8988T (cell line): Measurements from ENCODE around the gene NNT.
"Not testable (repeated sequence)": the region's sequence is repeated elsewhere in the genome, so short reads cannot be mapped to it uniquely, and the experiment has no call there.

Experiments used
- DNase-seq: peaks from one replicate; pipeline ENCODE4 v3.0.0; 2011

Gene NNT

DNA sequence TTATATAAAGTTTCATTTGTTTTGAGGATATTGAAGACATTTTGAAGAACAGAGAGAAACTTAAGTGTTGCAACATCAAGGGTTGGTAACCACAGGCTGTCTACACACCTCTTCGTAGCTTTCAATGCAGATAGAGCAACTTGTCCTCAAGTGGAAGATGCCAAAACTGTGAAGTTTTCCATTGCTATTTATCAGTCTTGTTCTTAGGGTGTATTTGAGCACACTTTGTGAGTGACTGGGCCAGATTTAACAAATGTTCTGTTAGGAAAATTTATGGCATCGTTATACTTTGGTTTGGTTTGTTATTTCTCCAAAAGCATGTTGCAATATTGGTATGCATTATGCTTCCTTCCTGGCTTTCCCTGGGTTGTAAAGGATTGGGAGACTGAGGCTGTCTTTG is 31.6 kb downstream of the NNT start:
- no peak for DNase-seq

DNA sequence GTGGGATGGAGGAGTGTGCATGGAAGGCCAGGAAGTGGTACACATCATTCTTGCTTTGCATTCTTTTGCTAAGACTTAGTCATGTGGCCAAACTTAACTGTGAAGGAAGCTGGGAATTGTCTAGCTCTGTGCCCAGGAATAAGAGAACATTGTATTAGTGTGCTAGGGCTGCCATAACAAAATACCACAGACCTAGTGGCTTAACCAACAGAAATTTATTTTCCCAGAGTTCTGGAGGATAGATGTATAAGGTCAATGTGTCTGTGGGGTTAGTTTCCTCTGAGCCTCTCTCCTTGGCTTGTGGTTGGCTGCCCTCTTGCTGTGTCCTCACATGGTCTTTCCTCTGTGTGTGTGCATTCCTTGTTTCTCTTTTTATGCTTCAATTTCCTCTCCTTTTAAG is 32.4 kb downstream of the NNT start:
- no peak for DNase-seq

DNA sequence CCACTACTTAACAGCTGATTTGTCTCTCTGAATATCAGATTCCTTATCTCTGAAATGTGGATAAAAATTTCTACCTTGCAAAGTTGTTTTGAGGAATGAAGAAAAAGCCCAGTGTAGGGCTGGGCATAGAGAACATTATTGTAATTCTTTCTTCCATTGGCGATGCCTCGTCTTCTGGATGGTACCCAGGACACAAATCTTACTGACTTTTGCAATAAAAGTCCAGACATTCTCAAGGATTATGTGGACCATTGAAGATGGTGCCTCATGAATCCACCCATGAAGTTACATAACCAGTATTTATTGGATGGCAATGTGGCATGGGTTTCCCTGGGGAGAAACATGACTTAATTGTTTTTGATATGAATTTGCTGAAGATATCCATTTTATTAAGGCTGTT is 33.1 kb downstream of the NNT start:
- DNase-seq = no peak

DNA sequence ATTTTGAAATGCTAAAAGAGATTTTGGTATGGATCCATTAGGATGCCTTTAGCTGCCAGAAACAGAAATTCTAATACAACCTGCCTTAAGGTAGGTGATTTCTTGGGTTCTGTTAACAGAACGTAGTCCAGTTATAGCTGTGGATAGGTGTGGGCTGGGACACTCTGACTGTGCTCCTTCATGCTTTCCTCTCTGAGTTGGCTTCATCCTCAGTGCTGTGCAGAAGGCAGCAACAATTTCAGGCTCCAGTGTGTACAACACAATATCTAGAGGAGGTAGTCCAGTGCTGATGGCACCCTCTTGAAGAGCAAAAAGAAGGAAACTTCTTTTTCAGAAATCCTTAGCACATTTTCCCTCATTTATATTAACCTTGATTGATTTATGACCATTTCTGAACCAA is 34.4 kb downstream of the NNT start:
- no peak for DNase-seq

DNA sequence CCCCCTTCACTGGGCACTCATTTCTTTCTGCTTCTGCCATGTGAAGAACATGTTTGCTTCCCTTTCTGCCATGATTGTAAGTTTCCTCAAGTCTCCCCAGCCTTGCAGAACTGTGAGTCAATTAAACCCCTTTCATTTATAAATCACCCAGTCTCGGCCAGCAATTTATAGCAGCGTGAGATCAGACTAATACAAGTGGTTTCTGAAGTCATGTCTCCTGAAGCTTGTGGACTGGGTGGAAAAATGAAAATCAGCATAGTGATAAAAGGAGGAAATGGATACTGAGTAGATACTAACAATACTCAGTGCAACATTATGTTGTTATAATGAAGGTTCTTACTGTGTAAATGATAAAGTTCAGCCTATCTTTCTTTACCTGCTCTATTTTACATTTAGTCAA is 35.1 kb downstream of the NNT start:
- DNase-seq = no peak

DNA sequence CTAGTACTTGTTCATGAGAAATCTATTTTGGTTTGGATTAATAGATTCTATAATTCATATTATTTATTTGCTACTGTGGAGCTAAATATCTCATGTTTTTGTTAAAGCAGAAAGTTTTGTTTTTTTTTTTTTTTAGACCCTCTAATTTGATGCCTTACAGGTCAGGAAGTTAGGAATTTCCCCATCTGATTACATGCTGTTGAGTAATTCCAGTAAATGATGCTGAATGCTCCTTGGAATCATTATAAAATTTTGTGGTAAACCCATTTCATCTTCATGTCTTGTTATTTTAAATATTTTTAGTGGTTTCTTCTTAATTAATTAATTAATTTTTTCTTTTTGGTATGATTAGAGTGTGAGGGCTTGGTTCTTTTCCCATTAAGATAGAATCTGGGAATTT is 35.6 kb downstream of the NNT start:
- DNase-seq = no peak

DNA sequence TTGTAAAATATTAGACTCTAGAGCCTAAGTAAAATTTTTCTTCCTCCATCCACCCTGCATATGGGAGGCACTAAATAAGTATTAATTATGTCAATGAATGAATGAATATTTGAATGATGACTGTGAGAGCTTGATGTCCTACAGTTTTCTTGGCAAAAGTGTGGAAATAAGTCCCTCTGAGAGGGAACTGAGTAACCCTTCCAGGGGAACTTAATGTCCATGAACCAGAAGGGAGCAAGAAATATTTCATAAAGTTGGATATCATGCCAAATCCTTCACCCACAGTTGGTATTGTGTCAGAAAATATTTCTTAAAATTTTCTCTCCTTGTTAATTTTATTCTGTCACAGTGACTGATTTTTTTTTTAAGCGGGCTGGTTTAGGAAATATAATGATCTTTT is 36.6 kb downstream of the NNT start:
- no peak for DNase-seq

DNA sequence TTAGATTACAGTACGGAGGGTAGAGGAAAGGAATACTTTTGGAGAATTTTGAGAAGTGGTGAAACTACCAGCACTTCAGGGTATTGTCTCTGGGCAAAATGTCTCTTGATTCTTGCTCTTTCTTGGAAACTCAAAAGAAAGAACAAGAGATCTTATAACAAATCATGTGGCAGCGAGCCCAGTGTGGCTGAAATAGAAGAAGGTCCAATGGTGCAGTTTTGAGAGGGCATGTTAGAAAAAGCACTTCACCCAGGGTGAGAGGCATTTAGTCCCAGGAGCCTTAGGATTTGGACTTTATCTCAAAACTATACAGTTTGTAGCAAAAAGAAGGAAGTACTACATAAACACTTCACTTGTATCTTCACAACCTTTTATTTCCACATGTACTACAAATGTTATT is 39.4 kb downstream of the NNT start:
- no peak for DNase-seq

DNA sequence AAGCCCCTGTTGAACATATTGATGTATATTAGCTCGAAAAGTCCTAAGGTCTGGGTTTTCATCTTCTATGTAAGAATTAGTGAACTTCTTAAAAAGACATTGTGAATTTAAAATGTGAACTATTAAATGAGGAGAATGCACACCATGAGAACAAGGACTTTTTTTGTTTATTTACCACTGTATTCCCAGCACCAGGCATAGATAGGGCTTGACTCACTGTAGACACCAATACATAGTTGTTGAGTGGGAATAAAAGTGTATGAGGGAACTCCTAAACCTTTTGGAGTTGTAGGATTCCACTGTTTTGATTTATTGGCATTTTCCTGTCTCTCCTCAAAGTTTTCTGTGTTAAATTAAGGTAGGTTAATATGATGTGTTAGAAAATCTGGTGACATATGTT is 40.3 kb downstream of the NNT start:
- no peak for DNase-seq

DNA sequence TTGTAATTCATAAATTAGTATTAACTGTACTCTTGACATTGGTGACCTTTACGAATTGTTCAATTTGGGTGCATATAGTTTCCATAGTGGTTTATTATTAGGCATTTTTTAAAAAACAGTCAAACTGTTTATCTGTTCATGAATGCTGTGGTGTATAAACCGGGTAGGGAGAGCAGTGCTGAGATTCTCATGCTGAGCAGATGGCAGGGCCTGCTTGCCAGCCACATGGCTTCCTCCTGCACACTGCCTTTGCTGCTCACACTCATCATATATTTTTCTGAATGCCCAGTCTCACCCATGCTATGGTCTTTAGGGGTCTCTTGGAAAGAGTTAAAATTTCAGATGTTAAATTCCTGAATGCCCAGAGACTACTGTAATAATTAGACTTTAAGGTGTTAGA is 40.8 kb downstream of the NNT start:
- no peak for DNase-seq

DNA sequence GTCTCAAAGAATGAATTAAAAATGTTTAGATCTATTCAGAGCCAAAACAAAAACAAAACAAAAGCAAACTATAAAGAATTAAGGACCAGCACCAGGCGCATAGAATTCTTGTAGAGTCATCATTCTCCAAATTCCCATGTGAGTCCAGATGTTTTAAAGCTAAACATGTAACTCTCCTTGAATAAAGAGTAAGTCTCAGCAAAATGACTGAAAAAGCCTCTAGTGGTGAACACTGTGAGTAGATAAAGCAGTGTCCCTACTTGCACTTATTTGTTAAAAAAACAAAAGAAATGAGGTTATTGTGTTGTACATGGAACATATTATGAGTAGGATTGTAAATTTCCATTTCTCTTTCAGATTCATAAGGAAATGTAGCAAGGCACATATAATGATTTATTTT is 44.0 kb downstream of the NNT start:
- no peak for DNase-seq

DNA sequence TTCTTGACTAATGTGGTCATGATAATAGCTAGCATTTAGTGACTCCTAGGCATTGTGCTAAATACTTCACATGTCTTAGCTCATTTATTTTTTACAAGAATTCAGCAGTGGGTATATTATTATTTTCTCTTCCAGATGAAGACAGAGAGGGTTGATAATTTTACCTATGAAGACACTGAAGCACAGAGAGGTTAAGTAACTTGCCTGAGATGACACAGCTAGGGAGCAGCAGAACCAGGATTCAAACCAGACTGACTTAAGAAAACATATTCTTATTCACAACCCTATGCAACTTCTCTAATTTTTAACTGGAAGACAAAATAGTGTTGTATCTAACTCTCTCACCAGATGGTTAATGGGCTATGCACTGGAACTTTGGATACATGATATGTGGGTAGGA is 44.8 kb downstream of the NNT start:
- DNase-seq = no peak

DNA sequence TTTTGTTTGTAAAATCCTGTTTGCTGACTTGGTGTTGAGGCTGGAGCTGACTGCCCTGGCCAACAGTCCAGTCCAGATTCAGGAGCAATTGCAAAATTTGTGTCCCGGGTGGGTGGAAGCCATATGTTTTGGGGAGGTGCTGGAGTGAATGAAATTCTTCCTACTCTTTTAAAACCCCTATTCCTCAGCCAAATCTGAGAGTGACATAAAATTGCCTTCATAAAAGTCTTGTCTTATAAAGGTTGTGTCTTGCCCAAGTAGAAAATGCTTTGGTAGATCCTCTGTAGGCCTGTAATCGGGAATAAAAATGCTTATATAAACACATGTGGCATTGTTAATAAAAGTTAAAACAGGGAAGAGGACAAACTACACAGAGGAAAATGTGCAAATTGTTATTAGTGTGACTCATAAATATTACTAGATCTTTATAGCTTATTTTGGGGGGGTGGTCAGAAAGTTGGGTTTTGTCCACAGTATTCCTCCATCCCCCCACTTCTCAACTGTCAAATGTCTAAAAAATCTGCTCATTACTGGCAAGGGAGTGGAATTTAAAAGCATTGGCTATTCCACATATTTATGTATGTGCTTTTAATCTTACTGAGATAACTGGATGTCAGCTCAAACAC is 45.6 kb downstream of the NNT start:
- DNase-seq = no peak

DNA sequence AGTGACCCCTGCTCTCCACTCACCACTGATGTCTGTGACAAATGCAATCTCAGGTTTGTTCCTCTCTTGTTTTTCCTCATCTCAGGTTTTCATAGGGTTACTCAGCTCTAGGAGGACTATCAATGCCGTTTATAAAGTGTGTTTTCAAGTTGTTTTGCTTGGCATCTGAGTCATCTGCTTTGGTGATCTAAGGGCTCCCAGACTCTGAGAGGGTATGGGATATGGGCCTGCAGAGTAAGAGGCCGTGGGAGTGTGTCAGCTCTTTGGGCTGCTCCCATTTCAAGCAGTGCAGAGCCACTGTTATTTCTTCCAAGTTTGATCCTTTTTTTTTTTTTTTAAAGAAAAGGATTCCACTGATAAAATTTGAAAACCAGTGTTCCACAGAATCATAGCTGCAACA is 46.3 kb downstream of the NNT start:
- no peak for DNase-seq

DNA sequence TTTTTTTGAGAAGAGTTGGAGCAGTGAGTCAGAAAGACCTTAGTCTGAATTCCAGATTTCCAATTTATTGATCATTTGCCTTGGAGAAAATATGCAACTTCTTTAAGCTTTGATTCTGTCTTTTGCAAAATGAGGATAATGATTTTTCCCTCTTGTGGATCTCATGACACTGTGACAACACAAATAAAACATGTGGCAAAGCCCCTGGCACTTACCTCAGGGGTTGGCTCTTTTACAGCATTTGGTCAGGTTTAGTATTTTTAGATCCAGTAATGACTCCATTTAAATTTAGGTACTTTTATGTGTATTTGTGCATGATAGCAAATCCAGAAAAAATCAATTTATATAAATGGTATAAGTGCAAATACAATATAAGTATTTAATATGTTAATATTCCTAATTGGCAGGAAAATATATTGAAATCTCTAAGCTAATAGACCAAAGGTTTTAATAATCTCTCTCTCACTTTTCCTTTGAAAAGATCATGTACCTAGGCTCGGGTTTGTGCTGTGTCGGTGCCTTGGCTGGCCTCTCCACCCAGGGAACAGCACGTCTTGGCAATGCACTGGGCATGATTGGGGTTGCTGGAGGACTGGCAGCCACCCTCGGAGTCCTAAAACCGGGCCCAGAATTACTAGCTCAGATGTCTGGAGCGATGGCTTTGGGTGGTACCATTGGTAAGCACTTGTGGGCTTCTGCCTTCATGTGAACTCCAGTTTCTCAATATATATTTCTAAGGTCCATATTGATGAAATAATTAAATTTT is 49.7 kb downstream of the NNT start:
- no peak for DNase-seq

DNA sequence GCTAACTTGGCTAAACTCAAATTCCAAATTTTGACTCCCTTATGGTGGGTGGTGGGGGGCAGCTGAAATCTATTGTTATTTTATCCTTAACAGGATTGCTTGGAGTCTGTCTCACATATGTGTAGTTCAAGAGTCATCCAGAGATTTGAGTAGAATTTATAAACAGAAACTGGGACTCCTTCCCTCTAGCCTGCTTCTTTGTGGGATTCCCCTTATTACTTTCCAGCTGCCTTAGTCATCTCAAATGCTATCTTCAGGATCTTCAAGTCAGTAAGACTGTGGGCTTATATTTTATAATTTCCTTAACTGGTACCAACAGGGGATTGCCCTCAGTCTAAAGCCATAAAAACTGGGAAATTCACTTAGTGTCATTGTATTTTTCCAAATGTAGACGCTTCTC is 55.5 kb downstream of the NNT start:
- DNase-seq = no peak

DNA sequence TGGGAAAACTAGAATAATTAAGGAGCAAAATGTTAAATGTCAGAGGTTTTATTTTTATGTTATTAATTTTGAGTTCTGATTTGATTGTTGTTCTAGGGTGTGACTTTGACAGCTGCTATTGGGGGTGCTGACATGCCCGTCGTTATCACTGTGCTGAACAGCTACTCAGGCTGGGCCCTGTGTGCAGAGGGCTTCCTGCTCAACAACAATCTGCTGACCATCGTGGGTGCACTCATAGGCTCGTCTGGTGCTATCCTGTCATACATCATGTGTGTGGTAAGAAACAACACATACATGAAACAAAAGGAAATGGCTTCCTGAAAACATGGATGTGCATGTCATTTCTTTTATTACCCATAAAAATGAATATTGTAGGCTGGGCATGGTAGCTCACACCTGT is 56.1 kb downstream of the NNT start:
- DNase-seq = no peak

DNA sequence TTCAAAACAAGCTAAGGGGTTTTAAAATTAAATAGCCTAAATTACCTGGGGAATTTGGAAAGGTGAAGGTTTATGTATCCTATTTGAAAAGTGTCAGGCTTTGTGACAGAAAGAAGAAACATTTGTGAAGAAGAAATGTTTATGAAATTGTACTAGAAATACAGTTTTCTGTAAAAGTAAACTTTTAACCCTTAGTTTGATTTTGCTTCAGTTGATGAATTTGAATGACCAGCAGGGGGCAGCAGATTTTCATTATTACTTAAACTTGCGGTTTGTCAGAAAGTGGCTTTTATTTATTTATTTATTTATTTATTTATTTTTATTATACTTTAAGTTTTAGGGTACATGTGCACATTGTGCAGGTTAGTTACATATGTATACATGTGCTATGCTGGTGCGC is 58.1 kb downstream of the NNT start:
- DNase-seq = no peak

DNA sequence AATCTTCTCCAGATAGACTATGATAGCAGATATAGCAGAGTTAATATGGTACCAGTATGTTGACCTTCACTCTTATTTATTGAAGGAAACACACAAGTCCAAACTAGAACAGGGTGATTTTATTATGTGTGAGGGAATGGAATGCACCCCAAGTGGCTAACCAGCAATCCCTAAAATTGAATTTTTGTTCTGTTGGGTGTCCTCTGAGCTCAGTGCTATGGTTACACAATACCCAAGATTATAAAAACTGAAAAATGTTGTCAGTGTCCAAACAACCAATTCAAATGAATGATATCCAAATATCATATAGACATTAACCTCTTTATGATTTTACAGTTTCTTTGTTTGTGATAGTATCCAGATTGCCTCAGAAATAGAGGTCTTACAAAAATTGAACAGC is 60.9 kb downstream of the NNT start:
- no peak for DNase-seq

DNA sequence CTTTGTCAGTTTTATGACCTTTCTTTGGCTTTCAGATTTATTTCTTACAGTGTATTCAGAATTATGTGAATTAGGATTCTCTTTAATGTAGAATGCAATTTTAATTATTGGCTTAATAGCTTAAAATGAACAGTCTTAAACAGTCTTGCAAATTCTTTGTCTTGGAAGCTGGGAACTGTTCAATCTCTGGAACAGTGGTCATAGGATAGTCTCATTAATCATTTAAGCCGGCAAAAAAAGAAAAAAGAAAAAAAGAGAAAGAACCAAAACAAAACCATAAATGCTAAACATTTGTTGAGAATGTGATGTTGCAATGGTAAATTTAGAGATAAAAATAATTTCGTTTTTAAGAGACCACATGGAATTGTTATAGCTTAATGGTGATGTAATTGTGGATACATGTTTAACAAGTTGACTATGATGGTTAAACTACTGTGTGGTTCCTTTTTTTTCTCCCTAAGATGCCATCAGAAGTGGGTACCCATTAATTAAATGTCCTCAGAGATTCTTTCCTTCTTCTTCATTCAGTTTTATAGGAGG is 61.6 kb downstream of the NNT start:
- no peak for DNase-seq

DNA sequence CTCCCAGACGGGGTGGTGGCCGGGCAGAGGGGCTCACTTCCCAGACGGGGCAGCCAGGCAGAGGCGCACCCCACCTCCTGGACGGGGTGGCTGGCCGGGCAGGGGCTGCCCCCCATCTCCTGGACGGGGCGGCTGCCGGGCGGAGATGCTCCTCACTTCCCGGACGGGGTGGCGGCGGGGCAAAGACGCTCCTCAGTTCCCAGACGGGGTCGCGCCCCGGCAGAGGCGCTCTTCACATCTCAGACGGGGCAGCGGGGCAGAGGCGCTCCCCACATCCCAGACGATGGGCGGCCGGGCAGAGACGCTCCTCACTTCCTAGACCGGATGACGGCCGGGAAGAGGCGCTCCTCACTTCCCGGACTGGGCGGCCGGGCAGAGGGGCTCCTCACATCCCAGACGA is 62.8 kb downstream of the NNT start:
- not testable (repeated sequence) for DNase-seq

DNA sequence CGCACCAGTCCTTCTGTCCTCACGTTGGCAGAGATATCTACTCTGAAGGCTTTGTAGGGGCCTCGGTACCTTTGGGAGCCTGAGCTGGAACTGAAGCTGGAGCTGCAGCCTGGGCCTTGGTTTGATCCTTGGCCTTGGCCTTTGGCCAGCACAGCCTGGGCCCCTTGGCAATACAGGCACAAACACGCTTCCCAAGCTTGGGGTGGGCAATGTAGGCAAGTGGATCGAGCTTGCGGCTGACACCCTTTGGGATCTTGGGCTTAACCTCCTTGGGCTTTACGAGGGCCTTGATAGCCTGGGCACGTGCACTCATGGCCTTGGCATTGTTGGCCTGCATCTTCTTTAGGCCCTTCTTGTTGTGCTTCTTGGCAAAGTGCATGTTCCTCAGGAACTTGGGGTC is 63.7 kb downstream of the NNT start:
- DNase-seq = not testable (repeated sequence)

DNA sequence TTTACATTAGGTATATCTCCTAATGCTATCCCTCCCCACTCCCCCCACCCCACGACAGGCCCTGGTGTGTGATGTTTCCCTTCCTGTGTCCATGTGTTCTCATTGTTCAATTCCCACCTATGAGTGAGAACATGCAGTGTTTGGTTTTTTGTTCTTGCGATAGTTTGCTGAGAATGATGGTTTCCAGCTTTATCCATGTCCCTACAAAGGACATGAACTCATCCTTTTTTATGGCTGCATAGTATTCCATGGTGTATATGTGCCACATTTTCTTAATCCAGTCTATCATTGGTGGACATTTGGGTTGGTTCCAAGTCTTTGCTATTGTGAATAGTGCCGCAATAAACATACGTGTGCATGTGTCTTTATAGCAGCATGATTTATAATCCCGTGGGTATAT is 64.4 kb downstream of the NNT start:
- not testable (repeated sequence) for DNase-seq

DNA sequence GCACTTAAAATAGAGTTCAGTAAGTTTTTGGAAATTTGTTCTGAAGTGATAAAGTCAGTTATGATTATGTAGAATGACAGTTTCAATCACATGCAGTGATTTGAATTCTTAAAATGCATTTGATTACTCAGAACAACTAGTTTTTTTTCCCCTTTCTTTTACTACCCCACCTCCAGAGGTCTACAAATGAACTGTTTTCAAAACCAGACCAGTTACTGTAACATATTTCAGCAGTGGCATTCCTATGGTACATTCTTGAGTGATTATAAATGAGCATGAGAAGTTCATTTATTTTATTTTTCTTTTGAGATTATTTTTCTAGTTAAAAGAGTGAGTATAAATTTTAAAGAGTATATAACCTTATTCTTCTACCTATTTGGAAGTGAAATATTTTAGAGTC is 71.6 kb downstream of the NNT start:
- DNase-seq = no peak

DNA sequence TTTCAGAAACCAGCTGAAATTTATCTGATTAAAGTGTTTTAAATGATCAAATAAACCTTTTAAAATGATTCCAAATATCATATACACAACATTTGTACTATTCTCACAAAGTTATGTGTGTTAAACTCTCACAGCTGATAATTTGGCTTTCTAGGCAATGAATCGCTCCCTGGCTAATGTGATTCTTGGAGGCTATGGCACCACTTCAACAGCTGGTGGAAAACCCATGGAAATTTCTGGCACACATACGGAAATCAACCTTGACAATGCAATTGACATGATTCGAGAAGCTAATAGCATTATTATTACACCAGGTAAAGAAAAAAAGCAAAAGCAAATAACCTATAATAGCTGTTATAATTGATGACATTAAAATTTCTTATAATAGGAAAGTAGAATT is 72.4 kb downstream of the NNT start:
- no peak for DNase-seq
